GM12891 (cell line): ENCODE measurements around the gene USP15.

ENCODE experiments used
- POLR2A ChIP-seq: IDR thresholded peaks from 2 replicates; pipeline ENCODE4 v1.6.1; 2011; ENCODE audit warnings: low read depth, low read length, control low read depth
- POLR2AphosphoS5 ChIP-seq: IDR thresholded peaks from 2 replicates; pipeline ENCODE4 v1.6.1; 2011; ENCODE audit warnings: low read depth, low read length, control low read depth
- TAF1 ChIP-seq: IDR thresholded peaks from 2 replicates; pipeline ENCODE4 v1.6.1; 2011; ENCODE audit warnings: low read depth, low read length, control low read depth

- TF ChIP-seq POLR2A (no peak), POLR2AphosphoS5 (no peak), TAF1 (no peak)
Observed at GRCh38 chr12:62414180-62414579, 154.0 kb downstream of the USP15 start.
